Measurements from ENCODE around the gene DNAJC22. TPM values are rescaled to one million over a fixed set of nuclear protein-coding genes. Genes with fewer than 3 reads are reported as not detected.

DNAJC22 gene
- total and polyA plus RNA-seq, 7 donors, result under 0.01 to 12.8 (median 2.5) TPM; not detected in 1

DNA sequence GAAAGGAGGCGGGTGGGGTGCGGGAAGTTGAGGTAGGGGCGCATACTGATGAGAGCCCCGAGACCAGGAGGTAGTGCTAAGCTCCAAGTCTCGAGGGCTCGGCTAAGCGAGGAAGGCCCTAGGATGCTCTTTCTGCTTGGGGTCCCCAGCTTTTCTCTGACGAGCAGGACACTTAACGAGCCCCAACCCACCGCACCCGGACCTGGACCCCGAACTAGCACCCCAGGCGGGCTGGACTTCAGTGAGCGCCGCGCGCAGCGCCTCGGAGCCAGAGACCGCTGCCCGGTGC lies 5.0 kb upstream of the DNAJC22 start:
- Histone ChIP-seq H3K4me1 (peaks cover 0 to 46% (median 45%) of the 10 kb centered on the region in 4 donors), H3K27ac (no peak overlapping the region), H3K9me3 (no peaks in the 10 kb centered on the region), H3K4me3 (peak overlapping the region in 3 of 4 donors; percentile 40 to 50 (median 50)), H3K27me3 (peaks cover 33 to 96% (median 68%) of the 10 kb centered on the region in 3 donors), H3K36me3 (no peaks in the 10 kb centered on the region)
- intact Hi-C loops (cut with DNase I), result no loop called here
- no peak for TF ChIP-seq EP300 (IDR thresholded peaks at IDR 0.05)
- TF ChIP-seq POLR2AphosphoS5 (IDR thresholded peaks at IDR 0.05), result no peak
- TF ChIP-seq CTCF (IDR thresholded peaks at IDR 0.05), result no peak
- no peak for TF ChIP-seq POLR2A (IDR thresholded peaks at IDR 0.05)
- DNase-seq, result no peak
- WGBS, 2 donors, result 32 to 57% methylated on average over 21 of the region's 21 CpGs

DNA sequence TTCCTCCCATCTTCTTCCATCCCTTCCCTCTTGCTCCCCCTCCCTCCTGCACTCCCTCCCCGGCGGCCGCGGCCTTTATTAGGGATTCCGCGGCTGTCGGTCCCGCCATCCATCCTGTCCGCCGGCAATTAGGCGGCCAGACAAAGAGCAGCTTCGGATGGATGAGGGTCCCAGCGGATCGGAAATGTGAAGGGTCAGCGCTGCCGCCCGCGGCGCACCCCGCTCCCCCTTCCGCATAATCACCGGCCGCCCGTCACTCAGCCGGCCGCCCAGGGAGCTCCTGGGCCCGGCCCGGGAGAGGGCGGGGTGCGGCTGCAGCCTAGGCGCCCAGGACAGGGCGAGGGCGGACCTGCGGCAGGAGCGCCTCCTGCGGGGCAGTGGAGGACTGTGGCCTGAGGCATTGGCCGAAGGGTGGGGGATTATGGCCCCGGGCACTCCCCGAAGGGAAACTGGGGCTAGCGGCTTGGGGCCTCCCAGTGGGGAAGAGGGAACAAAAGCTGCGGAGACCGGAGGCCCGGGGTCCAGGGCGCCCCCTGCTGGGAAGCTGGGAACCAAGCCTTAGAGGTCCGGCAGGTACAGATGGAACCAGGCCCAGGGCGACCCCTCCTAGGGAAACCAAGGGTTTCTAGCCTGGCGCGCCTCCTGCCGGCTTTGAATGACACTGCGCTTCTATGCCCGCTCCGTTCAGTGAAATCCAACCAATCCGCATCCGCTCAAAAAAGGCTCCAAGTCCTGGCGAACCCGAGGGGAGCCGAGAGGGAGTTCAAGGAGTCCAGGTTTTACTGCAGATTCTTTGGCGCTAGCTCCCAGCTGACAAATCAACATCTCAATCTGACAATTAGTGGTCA lies 4.4 kb upstream of the DNAJC22 start:
- peak overlapping the region; percentile 18 to 50 (median 45) for H3K4me3 ChIP-seq
- WGBS, 2 donors, result 1% methylated on average over 58 of the region's 58 CpGs
- no peaks in the 10 kb centered on the region for H3K36me3 ChIP-seq
- intact Hi-C loops (cut with DNase I), result no loop called here
- DNase-seq, result peak; percentile 87
- peak; percentile 61 to 86 (median 69) for TF ChIP-seq CTCF (IDR thresholded peaks at IDR 0.05)
- TF ChIP-seq EP300 (IDR thresholded peaks at IDR 0.05), result no peak
- TF ChIP-seq POLR2A (IDR thresholded peaks at IDR 0.05), result no peak
- TF ChIP-seq POLR2AphosphoS5 (IDR thresholded peaks at IDR 0.05), result no peak
- H3K9me3 ChIP-seq, result no peaks in the 10 kb centered on the region
- peaks cover 37 to 96% (median 68%) of the 10 kb centered on the region in 3 donors for H3K27me3 ChIP-seq
- peaks cover 0 to 46% (median 45%) of the 10 kb centered on the region in 4 donors for H3K4me1 ChIP-seq
- H3K27ac ChIP-seq, result peak overlapping the region in 1 of 4 donors; percentile 11

- intact Hi-C loops (cut with DNase I), result no loop called here
- Histone ChIP-seq H3K27ac (no peak overlapping the region), H3K36me3 (no peaks in the 10 kb centered on the region), H3K4me3 (peak overlapping the region in 3 of 4 donors; percentile 40 to 50 (median 50)), H3K9me3 (no peaks in the 10 kb centered on the region), H3K4me1 (peaks cover 0 to 54% (median 53%) of the 10 kb centered on the region in 4 donors), H3K27me3 (peaks cover 38 to 96% (median 69%) of the 10 kb centered on the region in 3 donors)
- WGBS, 2 donors, result 2 to 3% methylated on average over 33 of the region's 33 CpGs
- TF ChIP-seq CTCF (IDR thresholded peaks at IDR 0.05) (no peak), POLR2AphosphoS5 (IDR thresholded peaks at IDR 0.05) (no peak), POLR2A (IDR thresholded peaks at IDR 0.05) (no peak), EP300 (IDR thresholded peaks at IDR 0.05) (no peak)
- peak; percentile 65 for DNase-seq
Measured at GRCh38 chr12:49342914-49343731, 3.6 kb upstream of the DNAJC22 start.

DNA sequence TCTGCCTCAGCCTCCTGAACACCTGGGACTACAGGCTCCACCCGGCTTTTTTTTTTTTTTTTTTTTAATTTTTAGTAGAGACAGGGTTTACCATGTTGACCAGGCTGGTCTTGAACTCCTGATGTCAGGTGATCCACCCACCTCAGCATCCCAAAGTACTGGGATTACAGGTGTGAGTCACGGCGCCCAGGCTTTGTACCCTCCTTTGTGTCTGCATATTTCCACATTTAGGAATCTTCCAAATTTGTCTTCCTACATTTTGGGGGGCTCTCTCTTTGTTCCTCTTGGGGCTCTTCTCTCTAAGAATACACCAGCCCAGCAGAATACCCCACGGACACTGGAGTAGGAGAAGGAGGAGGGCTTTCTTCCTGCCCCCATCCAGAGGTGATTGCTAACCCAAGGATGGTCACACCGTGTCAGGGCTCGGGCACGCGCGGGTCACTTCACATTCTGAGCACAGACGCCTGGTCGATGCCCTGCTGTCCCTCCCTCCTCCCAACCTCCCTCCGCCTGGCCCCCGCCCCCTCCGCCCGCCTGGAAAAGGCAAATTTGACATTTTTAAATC lies 2.1 kb upstream of the DNAJC22 start:
- Histone ChIP-seq H3K4me3 (peak overlapping the region in 2 of 4 donors; percentile 43 to 45), H3K9me3 (no peaks in the 10 kb centered on the region), H3K4me1 (peaks cover 0 to 56% (median 55%) of the 10 kb centered on the region in 4 donors), H3K27me3 (peaks cover 44 to 96% (median 77%) of the 10 kb centered on the region in 3 donors), H3K36me3 (no peaks in the 10 kb centered on the region), H3K27ac (no peak overlapping the region)
- TF ChIP-seq POLR2AphosphoS5 (IDR thresholded peaks at IDR 0.05) (no peak), POLR2A (IDR thresholded peaks at IDR 0.05) (no peak), CTCF (IDR thresholded peaks at IDR 0.05) (no peak), EP300 (IDR thresholded peaks at IDR 0.05) (no peak)
- WGBS, 2 donors, result 8 to 17% methylated on average over 15 of the region's 15 CpGs
- no peak for DNase-seq
- intact Hi-C loops (cut with DNase I), result no loop called here
